Adrenal gland (tissue), 12 donors: ENCODE data around the gene TMEM175. TPM values are rescaled to one million over a fixed set of nuclear protein-coding genes. Genes with fewer than 3 reads are reported as not detected.
A peak's percentile ranks its signal among the peaks of the same experiment; 100 is the strongest.

ENCODE experiments used
- DNase-seq, 7 donors: peaks; one replicate each; pipeline ENCODE4 v3.0.0-alpha.2; 2019 to 2020
- H3K27ac ChIP-seq, 5 donors: fragments of 200-600 bp; sonication (generic) in 4 of 5; 1 replicate in 3 of 5; 2 replicates in 2 of 5; pipeline versions ENCODE4 v1.5.1 to v1.8.0; 2016 to 2020; ENCODE audit warnings: mild to moderate bottlenecking in 1 of 5
- H3K27me3 ChIP-seq: fragments of 200-600 bp; 2 replicates; pipeline ENCODE4 v1.8.0; 2021
- H3K36me3 ChIP-seq, 2 donors: fragments of 200-600 bp; replicated peaks in 1 of 2; 1 replicate in 1 of 2; 2 replicates in 1 of 2; pipeline versions ENCODE4 v1.5.1 to v1.8.0; 2018 to 2022
- H3K4me1 ChIP-seq, 2 donors: fragments of 200-600 bp; replicated peaks in 1 of 2; 1 replicate in 1 of 2; 2 replicates in 1 of 2; pipeline versions ENCODE4 v1.5.1 to v1.8.0; 2018 to 2021
- H3K4me3 ChIP-seq, 4 donors: fragments of 200-600 bp; sonication (generic) in 3 of 4; one replicate each; pipeline ENCODE4 v1.5.1; 2016 to 2018
- H3K9me3 ChIP-seq, 3 donors: fragments of 200-600 bp; sonication (generic) in 1 of 3; replicated peaks in 1 of 3; 1 replicate in 2 of 3; 2 replicates in 1 of 3; pipeline versions ENCODE4 v1.5.1 to v1.8.0; 2016 to 2021
- CTCF ChIP-seq, 6 experiments: fragments of 450-650 bp in 4 of 6; fragments of 200-600 bp in 2 of 6; sonication (generic) in 1 of 6; IDR thresholded peaks; 1 replicate in 5 of 6; 2 replicates in 1 of 6; pipeline versions ENCODE4 v1.5.1 to v1.8.0; 2016 to 2021; ENCODE audit warnings: antibody characterized with exemption in 6 of 6, mild to moderate bottlenecking in 2 of 6, moderate library complexity in 1 of 6
- POLR2A ChIP-seq, 2 donors: fragments of 450-650 bp; IDR thresholded peaks; one replicate each; pipeline ENCODE4 v1.6.1; 2017; ENCODE audit warnings: antibody characterized with exemption in 2 of 2, mild to moderate bottlenecking in 2 of 2, moderate library complexity in 1 of 2
- WGBS, 4 donors: extraction: QIAGEN DNeasy Blood & Tissue Kit in 2 of 4; methylation state at CpG; one replicate each; pipeline versions ENCODE4 v1.1.5 to v1.1.7; 2013 to 2017; 5-methylcytosine and 5-hydroxymethylcytosine counted together
- intact Hi-C, 2 donors: fragments of 100-400 bp; cut with DNase I; formaldehyde crosslinking; loops; one replicate each; pipeline versions ENCODE4 v1.14.1 to v1.15.0; 2022 to 2023
- polyA plus RNA-seq, 3 donors: library from polyadenylated mRNA; stranded (reverse); fragments of 200-250 nt in 2 of 3; fragments of 350-450 nt in 1 of 3; fragmentation: Illumina TruSeq in 1 of 3; extraction: RNeasy Lipid Tissue Mini Kit (QIAGEN cat#74804) in 1 of 3; gene quantifications; one replicate each; pipeline ENCODE4 v1.2.3, GENCODE V29; 2013 to 2014
- total RNA-seq, 9 donors: library from RNA; depleted of rRNA in 4 of 9; stranded (reverse); fragments of >200 nt in 4 of 9; fragments of 120-200 nt in 1 of 9; fragmentation: NEBNext Ultra II Directional in 1 of 9; extraction: Animal tissue kit (Norgen Biotek cat#: 25700) in 1 of 9; gene quantifications; one replicate each; pipeline versions ENCODE4 v1.1.0 to v1.2.4, GENCODE V29; 2013 to 2023
- donor health status: healthy with polysubstance abuse.
- donor health status: Bipolar disorder and iron deficiency.
- donor health status: DM: yes; HTN: yes; CAD: no.
- donor health status: DM: no; HTN: no; CAD: no.
- donor health status: DM: no; HTN: no; CAD: no.
- donor health status: DM: yes; HTN: yes; CAD: no.

TMEM175 gene
- total and polyA plus RNA-seq, 12 donors, result 20.2 to 142 (median 47.9) TPM

GRCh38 chr4:957581-958313 is 25.5 kb downstream of the TMEM175 start:
- Histone ChIP-seq H3K9me3 (no peaks in the 10 kb centered on the region), H3K27me3 (no peaks in the 10 kb centered on the region), H3K36me3 (peaks cover 0 to 11% of the 10 kb centered on the region in 2 donors), H3K4me1 (no peaks in the 10 kb centered on the region), H3K27ac (no peak overlapping the region), H3K4me3 (no peak overlapping the region)
- intact Hi-C loops, result loop anchor here in 1 of 2 donors (10.0 kb wide), 1 partner anchor 73 kb away; no protein-coding TSS in a partner anchor
- DNase-seq, result peak in 5 of 7 donors; percentile 1 to 18 (median 11)
- 94 to 96% (median 95%) methylated on average over 20 to 45 of the region's 45 CpGs for WGBS, 4 donors
- TF ChIP-seq POLR2A (IDR thresholded peaks at IDR 0.05) (no peak), CTCF (IDR thresholded peaks at IDR 0.05) (no peak)

GRCh38 chr4:958314-958665 is 26.0 kb downstream of the TMEM175 start:
- intact Hi-C loops, result loop anchor here in 1 of 2 donors (10.0 kb wide), 1 partner anchor 73 kb away; no protein-coding TSS in a partner anchor
- no peaks in the 10 kb centered on the region for H3K4me1 ChIP-seq
- H3K36me3 ChIP-seq, result peaks cover 0 to 11% of the 10 kb centered on the region in 2 donors
- H3K4me3 ChIP-seq, result no peak overlapping the region
- WGBS, 4 donors, result 94 to 100% (median 96%) methylated on average over 4 to 17 of the region's 17 CpGs
- no peak overlapping the region for H3K27ac ChIP-seq
- DNase-seq, result no peak
- TF ChIP-seq CTCF (IDR thresholded peaks at IDR 0.05) (no peak), POLR2A (IDR thresholded peaks at IDR 0.05) (no peak)
- no peaks in the 10 kb centered on the region for H3K27me3 ChIP-seq
- no peaks in the 10 kb centered on the region for H3K9me3 ChIP-seq

GRCh38 chr4:958696-959337 is 26.6 kb downstream of the TMEM175 start:
- WGBS, 4 donors, result 82 to 88% (median 84%) methylated on average over 15 to 17 of the region's 17 CpGs
- no peaks in the 10 kb centered on the region for H3K4me1 ChIP-seq
- H3K4me3 ChIP-seq, result no peak overlapping the region
- intact Hi-C loops, result loop anchor here in 1 of 2 donors (10.0 kb wide), 1 partner anchor 74 kb away; no protein-coding TSS in a partner anchor
- DNase-seq, result peak in 2 of 7 donors; percentile 0 to 13
- H3K9me3 ChIP-seq, result no peaks in the 10 kb centered on the region
- TF ChIP-seq POLR2A (IDR thresholded peaks at IDR 0.05), result no peak
- TF ChIP-seq CTCF (IDR thresholded peaks at IDR 0.05), result no peak
- H3K27ac ChIP-seq, result no peak overlapping the region
- H3K27me3 ChIP-seq, result no peaks in the 10 kb centered on the region
- peaks cover 0 to 11% of the 10 kb centered on the region in 2 donors for H3K36me3 ChIP-seq

GRCh38 chr4:959338-960139 is 27.3 kb downstream of the TMEM175 start:
- intact Hi-C loops, result loop anchor here in 1 of 2 donors (10.0 kb wide), 1 partner anchor 75 kb away; no protein-coding TSS in a partner anchor
- DNase-seq, result peak in 3 of 7 donors; percentile 0 to 21 (median 9)
- peaks cover 0 to 11% of the 10 kb centered on the region in 2 donors for H3K36me3 ChIP-seq

More at GRCh38 chr4:959338-960139, 27.3 kb downstream of the TMEM175 start:
- WGBS, 4 donors, result 83 to 89% (median 89%) methylated on average over 19 to 24 of the region's 24 CpGs; no CpG with 5 or more reads in 1 of the 4 donors
- TF ChIP-seq CTCF (IDR thresholded peaks at IDR 0.05), result no peak
- TF ChIP-seq POLR2A (IDR thresholded peaks at IDR 0.05), result no peak
- Histone ChIP-seq H3K27me3 (no peaks in the 10 kb centered on the region), H3K4me3 (no peak overlapping the region), H3K27ac (no peak overlapping the region), H3K4me1 (no peaks in the 10 kb centered on the region), H3K9me3 (no peaks in the 10 kb centered on the region)
